ENCODE data around the gene STRN4.

GRCh38 chr19:46788968-46789338 lies 42.7 kb upstream of the STRN4 start:
- TF ChIP-seq CTCF (IDR thresholded peaks at IDR 0.05) (no peak), EP300 (IDR thresholded peaks at IDR 0.05; ENCODE audit: low read depth) (no peak)
